HG02588 (cell line): ENCODE data around the gene DOLK.
"Not testable (repeated sequence)": the region's sequence is repeated elsewhere in the genome, so short reads cannot be mapped to it uniquely, and the experiment has no call there.

ENCODE experiments used
- ATAC-seq: cut with Tn5 transposase; IDR thresholded peaks from one replicate; pipeline ENCODE4 v1.9.1; 2021; ENCODE audit warnings: mild to moderate bottlenecking, moderate library complexity; ENCODE audit not compliant: unreplicated experiment

DOLK gene

DNA sequence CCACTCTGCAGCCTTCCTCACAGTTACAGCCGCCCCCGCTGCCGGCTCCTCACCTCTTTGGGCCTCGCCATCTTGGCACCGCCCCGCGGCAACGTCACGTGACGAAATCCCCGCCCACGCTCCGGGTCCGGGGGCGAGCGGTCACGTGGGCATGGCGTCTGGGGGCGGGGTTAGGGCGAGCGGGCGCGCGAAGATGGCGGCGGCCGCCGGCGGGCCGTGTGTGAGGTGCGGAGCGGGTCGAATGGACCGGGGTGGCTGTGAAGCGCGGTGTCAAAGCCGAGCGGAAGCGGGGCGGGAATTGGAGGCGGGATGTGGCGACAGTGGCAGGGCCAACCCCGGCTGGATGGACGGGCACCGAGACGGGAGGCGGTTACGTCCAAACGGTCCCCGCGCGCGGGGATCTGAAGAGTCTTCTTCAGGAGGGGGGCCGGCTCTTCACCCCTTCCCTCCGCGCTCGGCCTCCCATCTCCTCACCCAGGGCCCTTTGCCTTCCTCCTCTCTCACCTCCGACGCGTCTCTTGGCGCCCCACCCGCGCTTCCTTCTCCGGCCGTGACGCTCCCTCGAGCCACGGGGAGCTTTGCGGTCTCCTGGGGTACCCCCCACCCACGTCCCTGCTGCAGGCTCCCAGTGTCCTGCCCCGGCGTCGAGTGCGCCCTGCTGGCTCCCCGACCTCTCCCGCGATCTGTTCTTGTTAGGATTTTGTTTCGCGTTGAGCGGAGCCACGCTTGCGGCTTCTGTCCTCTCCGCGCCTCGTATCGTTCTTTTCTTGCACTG is at the start of gene DOLK, which contains the start of gene NUP188:
DOLK (minus strand) TSS at position 77 of the 775 bp plus-strand sequence. CDS start 300 bp downstream, outside the sequence.
NUP188 (plus strand) TSS at position 173 of the 775 bp plus-strand sequence; CDS start at position 194, 21 bp downstream.
- peak; percentile 71 for ATAC-seq

DNA sequence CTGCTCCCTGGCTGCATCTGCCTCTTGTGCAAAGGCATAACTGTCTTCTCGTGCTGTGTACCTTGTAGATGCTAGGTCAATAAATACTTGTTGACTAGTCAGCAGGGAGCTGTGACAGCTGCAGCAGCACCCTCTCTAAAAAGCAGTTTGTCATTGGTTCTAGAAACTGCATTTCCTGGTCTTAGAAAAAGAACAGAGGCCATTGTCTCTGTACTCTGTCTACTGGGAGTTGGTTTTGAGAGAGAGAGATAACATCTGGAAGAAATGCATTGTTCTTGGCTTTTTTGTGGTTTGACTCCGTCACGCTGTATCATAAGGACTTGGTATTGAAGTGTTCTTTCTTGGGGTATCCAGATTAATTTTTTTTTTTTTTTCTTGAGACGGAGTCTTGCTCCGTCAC is 48.4 kb upstream of the DOLK start:
- ATAC-seq: no peak

DNA sequence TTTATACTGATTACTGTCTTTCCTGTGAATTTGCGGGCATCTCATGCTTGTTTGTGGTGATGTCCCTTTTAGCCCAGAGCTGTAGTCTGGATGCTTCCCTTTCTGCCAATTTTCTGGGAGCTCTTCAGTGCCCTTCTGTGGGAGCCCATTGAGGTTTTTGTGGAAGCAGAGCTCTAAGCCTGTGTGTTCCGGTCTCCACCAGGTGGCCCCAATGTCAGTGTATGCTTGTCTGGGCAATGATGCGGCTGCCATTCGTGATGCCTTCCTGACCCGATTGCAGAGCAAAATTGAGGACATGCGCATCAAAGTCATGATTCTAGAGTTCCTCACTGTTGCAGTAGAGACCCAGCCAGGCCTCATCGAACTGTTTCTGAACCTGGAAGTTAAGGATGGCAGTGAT is 45.6 kb upstream of the DOLK start:
- ATAC-seq: no peak

DNA sequence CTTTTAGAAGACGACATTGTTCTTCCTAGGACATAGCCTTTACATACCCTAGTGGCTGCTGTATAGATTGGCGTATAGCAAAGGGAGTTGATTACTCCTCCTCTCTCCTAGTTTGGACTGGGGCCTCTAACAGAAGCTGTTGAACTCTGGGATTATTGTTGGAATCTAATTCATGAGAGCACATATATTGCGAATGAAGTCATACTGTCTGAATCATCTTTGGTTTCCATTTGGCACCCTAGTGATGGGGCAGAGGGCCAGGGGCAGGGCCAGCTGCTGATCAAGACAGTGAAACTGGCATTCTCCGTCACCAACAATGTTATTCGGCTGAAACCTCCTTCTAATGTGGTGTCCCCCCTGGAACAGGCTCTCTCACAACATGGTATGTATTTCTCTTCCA is 40.4 kb upstream of the DOLK start:
- ATAC-seq: no peak

DNA sequence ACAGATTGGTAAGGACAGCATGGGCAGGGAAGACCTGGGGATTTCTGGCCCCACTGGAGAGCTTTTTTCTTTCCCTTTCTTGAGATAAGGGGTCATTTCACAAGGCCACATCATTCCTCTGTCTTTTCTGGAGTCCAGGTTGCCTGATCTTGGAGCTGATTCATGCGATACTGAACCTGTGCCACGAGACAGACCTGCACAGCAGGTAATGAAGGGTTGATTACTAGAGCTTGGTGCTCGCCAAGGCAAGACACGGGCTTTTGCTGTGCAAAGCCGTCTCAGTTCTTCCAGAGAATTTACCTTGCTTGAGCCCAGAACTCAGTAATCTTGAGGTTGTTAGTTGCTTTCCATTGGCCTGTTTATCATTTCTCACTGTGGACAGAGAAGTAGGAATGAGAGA is 39.3 kb upstream of the DOLK start:
- no peak for ATAC-seq

DNA sequence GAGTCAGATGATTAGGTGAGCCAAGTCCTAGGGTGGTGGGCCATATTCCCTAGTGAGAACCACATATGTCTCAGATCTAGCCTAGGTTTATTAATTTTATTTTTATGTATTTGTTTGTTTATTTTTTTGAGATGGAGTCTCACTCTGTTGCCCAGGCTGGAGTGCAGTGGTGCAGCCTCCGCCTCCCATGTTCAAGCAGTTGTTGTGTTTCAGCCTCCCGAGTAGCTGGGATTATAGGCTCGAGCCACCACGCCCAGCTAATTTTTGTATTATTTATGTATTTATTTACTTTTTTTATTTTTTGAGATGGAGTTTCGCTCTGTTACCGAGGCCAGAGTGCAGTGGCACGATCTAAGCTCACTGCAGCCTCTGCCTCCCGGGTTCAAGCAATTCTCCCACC is 36.1 kb upstream of the DOLK start:
- no peak for ATAC-seq

DNA sequence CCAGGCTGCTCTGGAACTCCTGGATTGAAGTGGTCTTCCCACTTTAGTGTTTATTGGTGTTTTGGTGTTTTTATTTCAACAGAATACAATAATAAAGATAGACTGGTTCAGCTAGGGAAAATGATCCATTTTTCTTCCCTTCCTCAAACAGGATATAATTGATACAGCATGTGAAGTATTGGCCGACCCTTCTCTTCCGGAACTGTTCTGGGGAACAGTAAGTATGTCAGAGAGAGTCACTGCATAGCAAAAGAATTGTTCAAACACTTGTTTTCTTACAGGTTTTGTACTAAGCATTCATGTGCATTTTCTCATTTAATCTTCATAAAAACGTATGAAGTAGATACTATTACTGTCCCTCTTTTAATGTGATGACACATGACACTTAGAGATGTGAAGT is 31.7 kb upstream of the DOLK start:
- ATAC-seq: no peak

DNA sequence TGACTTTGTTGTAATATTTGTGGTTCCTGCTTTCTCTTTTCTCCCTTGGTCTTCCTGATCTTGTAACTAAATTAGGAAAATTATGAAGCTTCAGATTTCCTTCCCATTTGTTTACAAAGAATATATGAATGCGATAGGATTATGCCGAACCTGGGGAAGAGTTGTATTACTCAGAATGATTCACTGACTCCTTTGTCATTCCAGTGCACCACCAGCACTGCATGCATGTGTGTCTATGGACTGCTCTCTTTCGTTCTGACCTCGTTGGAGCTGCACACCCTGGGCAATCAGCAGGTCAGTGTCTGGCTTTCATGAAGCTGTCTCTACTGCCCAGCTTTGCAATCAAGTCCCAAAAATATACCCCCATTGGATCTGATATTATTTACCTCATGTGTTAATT is 25.6 kb upstream of the DOLK start:
- no peak for ATAC-seq

DNA sequence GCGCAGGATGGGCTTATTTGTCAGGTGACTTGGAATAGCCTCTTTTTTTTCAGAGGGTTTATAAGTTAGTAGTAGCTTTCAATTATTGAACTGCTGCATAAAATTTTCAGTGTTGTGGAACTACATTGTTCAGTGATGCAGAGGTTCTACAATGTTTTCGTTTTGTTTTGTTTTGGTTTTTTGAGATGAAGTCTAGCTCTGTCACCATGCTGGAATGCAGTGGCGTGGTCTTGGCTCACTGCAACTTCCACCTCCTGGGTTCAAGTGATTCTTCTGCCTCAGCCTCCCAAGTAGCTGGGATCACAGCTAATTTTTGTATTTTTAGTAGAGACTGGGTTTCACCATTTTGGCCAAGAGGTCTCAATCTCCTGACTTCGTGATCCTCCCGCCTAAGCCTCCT is 22.1 kb upstream of the DOLK start:
- no peak for ATAC-seq

DNA sequence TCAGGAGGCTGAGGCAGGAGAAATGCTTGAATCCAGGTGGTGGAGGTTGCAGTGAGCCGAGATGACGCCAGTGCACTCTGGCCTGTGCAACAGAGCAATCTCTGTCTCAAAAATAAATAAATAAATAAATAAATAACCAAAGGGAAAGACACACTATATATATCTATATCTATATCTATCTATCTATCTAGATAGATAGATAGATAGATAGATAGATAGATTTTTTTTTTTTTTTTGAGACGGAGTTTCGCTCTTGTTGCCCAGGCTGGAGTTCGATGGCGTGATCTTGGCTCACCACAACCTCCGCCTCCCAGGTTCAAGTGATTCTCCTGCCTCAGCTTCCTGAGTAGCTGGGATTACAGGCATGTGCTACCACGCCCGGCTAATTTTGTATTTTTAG is 14.0 kb upstream of the DOLK start:
- not testable (repeated sequence) for ATAC-seq

DNA sequence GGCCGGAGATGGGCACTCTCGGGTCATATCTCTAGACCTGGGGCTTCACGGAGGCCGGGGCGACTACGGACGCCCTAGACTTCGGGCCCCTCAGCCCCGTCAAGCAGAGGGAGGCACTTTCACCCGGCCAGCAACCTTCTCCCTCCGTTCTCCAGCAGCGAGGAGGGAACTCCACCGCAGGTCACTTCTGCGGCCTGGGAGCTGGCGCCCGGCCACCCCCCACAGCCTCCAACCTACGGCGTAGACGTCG is 201 bp downstream of the DOLK start:
- ATAC-seq: peak; percentile 17

DNA sequence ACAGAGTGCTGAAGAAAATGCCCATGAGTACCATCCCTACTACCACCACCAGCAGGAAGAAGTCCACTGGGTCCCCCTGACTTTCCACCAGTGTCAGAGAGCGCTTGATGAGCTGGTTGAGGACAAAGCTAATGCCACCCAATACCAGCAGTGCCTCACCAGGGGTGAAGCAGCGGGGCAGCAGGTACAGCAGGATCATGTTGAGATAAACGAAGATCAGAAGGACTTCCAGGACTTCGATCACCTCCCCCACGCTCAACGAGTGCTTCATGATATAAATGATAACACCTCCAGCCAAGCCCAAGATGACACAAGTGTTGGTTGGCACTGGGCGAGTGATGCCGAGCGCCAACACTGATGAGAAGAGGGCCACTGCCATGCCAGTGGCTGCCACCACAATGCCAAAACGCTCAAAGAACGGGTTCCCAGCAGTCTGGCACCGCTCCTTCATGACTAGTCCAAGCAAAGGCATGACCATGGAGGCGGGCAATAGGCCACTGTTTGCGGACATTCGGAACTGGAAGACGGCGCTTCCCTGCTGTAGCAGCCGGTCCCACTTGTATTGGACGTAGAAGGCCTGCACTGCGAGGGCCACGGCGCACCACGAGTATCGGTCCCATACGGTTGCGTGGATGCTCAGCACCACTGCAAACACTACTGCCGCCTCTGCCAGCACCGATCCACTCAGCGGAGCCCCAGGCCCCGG is 679 bp downstream of the DOLK start:
- ATAC-seq: peak; percentile 13

DNA sequence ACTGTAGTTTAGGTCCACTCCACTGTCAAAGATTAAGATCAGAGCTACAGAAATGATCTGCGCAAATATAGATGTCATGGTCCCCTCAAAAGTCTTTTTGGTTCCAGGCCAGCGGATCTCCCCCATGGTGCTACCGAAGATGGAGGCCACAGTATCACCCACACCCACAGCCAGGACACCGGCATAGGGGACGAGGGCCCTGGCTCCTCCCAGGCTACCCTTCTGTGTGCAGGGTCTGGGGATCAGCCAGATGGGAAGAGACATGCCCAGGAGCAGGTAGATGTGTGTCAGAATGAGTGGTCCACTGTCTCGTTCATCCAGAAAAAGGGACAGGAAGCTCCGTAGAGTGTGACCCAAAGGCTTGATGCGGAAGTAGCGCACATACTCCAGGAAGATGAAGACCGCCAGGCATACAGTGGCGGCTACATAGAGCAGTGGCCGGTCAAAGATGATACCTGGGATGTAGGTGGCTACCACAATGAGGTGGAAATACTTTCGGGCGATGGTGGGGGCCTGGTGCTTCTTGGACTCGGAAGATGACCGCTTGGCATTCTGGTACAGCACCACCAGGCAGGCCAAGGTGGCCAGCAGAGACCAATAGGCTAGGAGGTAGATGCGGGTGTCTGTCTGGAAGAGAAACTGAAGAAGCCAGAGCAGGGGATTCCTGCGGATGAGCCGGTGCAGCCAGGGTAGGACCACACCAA is 1.5 kb downstream of the DOLK start:
- no peak for ATAC-seq

DNA sequence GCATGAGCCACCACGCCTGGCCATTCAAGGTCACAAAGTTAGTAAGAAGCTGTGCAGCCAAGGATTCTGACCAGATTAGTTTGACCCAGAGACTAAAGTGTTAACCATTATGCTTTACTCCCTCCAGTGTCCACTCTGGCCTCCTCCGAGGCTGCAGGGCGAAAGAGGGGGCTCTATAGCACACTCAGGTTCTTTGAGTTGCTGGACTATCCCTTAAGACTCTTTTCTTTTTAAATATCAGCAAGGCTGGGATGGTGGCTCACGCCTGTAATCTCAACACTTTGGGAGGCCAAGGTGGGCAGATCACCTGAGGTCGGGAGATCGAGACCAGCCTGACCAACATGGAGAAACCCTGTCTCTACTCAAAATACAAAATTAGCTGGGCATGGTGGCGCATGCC is 2.4 kb downstream of the DOLK start:
- not testable (repeated sequence) for ATAC-seq

DNA sequence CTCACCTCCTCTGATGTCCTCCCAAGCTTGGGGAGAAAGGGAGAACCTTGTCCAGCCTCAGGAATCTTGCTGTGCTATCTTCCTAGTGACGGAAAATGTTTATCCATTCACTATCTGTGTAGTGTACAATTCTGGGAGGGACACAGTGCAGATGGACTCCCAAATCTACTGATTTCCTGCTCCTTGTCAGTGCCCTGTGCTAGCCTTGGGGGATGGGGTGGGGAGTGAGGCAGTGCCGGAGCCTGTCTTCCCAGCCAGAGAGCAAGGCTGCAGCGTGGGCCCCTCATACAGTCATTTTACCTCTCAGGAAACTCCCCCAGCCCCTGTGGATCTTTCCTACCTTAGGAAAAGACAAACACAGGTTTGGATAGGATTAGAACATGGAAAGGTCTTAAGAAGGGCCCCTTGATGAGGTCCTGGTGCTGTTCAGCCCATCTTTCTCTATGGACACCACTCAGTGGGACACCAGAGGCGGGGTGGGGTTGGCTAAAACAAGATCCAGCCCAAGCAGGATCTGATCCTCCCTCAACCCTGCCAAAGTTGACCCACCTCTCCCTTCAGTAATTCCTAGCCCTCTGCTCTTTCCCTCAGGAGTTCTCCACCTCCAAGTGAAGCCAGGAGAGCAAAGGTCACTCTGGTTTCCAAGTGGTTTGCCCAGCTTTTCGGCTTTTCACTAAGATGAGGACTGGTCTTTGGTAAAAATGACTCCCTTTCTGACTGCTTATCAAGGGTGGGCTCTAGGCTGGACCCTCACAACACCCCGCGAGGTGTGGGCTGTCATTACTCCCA is 3.4 kb downstream of the DOLK start:
- ATAC-seq: no peak

DNA sequence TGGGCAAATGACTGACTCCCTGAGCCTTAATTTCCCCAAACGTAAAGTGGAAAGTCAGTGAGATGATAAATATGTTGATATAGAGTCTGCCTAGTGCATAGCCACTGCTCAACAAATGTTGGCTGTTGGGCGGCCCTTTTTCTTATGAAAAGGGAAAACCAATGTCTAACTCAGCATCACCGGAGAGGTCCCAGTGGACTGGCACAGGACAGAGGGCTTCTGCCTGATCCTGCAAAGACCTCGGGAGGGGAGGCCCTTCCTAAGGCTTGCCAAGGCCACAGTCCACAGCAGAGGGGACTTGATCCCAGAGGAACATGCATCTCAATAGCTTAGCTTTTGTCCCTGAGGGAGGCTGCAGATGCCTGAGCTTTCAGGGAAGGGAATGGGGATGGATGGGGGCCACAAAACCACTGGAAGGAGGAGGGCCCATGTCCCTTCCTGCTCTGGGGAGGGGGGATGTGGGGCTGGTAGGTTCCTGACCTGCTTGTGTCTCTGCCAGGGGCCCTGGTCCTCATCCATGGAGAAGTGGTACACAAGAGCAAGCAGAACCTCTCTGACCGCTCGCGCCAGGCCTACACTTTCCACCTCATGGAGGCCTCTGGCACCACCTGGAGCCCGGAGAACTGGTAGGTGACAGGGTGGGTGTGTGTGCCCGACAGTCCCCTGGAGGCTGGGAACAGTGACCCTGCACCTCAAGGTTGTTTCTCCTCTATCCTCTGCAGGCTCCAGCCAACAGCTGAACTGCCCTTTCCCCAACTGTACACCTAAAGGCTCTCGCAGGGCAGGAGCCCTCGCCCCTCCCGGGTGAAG is 6.3 kb downstream of the DOLK start:
- no peak for ATAC-seq

DNA sequence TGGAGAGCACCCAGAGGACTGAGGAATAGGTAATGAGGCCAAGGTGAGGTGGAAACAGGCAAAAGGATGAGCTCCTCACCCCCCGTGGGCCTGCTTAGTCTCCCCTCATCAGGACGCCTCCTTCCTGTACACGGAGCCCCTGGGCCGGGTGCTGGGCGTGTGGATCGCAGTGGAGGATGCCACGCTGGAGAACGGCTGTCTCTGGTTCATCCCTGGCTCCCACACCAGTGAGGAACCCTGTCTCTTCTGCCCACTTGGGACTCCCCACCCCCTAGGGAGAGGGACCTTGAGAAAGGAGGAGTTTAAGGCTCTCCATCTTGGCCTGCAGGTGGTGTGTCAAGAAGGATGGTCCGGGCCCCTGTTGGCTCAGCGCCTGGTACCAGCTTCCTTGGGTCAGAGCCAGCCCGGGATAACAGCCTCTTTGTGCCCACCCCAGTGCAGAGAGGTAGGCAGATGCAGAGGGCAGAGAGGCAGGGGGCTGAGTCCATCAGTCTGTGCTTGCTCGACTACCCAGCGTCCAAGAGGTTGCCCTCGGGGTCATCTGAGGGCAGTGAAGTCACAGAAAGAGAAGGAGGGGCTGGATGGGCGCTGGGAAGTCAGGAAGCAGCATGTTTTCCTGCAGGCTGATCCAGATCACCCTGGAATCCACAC is 7.0 kb downstream of the DOLK start:
- no peak for ATAC-seq

DNA sequence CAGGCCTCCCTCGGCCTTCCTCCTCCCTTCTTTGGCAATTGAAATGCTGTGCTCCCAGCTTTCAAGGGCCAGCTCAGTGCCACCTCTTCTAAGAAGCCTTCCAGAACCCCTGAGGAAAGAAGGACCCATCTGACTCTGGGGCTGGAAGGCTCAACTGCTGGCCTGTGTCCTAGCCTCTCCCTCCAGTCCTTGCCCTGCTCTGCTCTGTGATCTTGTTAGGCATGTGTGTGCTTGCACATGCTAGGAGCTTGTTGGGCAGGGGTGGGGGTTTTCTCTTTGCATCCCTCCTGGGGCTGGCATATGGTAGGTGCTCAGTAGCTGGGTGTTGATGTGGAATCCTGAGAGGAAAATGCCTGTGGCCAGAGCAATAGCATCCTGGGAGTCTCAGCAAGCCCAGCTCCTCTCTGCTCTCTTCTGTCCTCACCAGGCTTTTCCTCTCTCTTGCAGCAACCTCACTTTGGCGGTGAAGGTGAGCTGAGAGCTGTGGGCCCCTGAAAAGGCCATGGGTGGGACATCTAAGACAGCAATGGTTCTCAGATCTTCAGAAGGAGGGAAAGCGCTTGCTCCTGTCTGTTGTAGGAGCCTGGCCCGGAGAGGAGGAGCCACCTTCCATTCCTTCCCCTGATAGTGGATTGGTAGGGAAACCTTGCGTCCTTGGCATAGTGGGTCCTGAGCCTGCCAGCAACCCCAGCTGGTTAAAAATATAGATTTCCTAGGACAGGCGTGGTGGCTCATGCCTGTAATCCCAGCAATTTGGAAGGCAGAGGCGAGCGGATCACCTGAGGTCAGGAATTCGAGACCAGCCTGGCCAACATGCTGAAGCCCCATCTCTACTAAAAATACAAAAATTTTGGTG is 9.9 kb downstream of the DOLK start:
- ATAC-seq: no peak
